Liver (tissue), 5 donors: ENCODE results near the gene RPUSD2. TPM values are rescaled to one million over a fixed set of nuclear protein-coding genes. Genes with fewer than 3 reads are reported as not detected.

Experiments used
- polyA plus RNA-seq, 2 donors: library from polyadenylated mRNA; stranded (reverse) in 1 of 2; unstranded in 1 of 2; fragments of 200-250 nt in 1 of 2; fragments of >200 nt in 1 of 2; fragmentation: Nextera tagmentation in 1 of 2; extraction: Ambion mirVana in 1 of 2; gene quantifications; one replicate each; pipeline versions ENCODE4 v1.2.1 to v1.2.3, GENCODE V29; 2013 to 2015
- small RNA-seq: library from RNA; depleted of rRNA; stranded (forward); fragments of <200 nt; gene quantifications from one replicate; pipeline ENCODE3, GENCODE V24; 2014
- total RNA-seq, 2 donors: library from RNA; depleted of rRNA; stranded (reverse); fragments of >200 nt; gene quantifications; one replicate each; pipeline ENCODE4 v1.2.3, GENCODE V29; 2014
- donor health status: healthy.
- donor health status: healthy.
- donor health status: healthy.

The RPUSD2 gene
- total and polyA plus RNA-seq, 4 donors, result 5.3 to 7.6 (median 6.6) TPM

Small RNA genes within 50 kb of the gene (small RNA-seq; reads per million reads assigned to genes)
- gene RF00017, result not detected
- gene RN7SL376P, result not detected
- gene RNU6-516P, result not detected

Other genes starting within 250 kb of the RPUSD2 start
- gene INAFM2, start 245.6 kb upstream of the RPUSD2 start, total RNA-seq, result 1 to 10 TPM; 4.8 to 5.7 TPM
- gene INAFM2, start 245.6 kb upstream of the RPUSD2 start, polyA plus RNA-seq, result 1 to 10 TPM; 3.3 to 4.0 TPM
- 1 to 10 TPM in 1 of 2 donors, under 1 TPM in 1; 0.61 to 4.4 TPM for gene CCDC9B, start 228.4 kb upstream of the RPUSD2 start, total RNA-seq
- under 1 TPM; 0.43 to 0.85 TPM for gene CCDC9B, start 228.4 kb upstream of the RPUSD2 start, polyA plus RNA-seq
- gene PHGR1, start 218.3 kb upstream of the RPUSD2 start, total RNA-seq, result under 1 TPM in 1 of 2 donors, not detected in 1; 0.33 TPM
- not detected for gene PHGR1, start 218.3 kb upstream of the RPUSD2 start, polyA plus RNA-seq
- under 1 TPM; under 0.01 TPM for gene DISP2, start 211.1 kb upstream of the RPUSD2 start, total RNA-seq
- gene DISP2, start 211.1 kb upstream of the RPUSD2 start, polyA plus RNA-seq, result under 1 TPM in 1 of 2 donors, not detected in 1; 0.23 TPM
- gene KNSTRN, start 186.6 kb upstream of the RPUSD2 start, total RNA-seq, result 10 to 100 TPM in 1 of 2 donors, 1 to 10 TPM in 1; 9.0 to 28.1 TPM
- gene KNSTRN, start 186.6 kb upstream of the RPUSD2 start, polyA plus RNA-seq, result 1 to 10 TPM; 3.4 to 8.8 TPM
- 10 to 100 TPM; 40.3 to 95.7 TPM for gene IVD, start 163.5 kb upstream of the RPUSD2 start, total RNA-seq
- 100 to 1,000 TPM in 1 of 2 donors, 10 to 100 TPM in 1; 93.0 to 156 TPM for gene IVD, start 163.5 kb upstream of the RPUSD2 start, polyA plus RNA-seq
- gene BAHD1, start 128.3 kb upstream of the RPUSD2 start, total RNA-seq, result 1 to 10 TPM; 6.3 to 7.0 TPM
- 1 to 10 TPM; 1.8 to 8.7 TPM for gene BAHD1, start 128.3 kb upstream of the RPUSD2 start, polyA plus RNA-seq
- 1 to 10 TPM; 2.9 to 3.3 TPM for gene CHST14, start 98.3 kb upstream of the RPUSD2 start, total RNA-seq
- 1 to 10 TPM; 2.3 to 5.3 TPM for gene CHST14, start 98.3 kb upstream of the RPUSD2 start, polyA plus RNA-seq
- gene CCDC32, start 4.3 kb upstream of the RPUSD2 start, total RNA-seq, result 10 to 100 TPM in 1 of 2 donors, 1 to 10 TPM in 1; 8.9 to 13.5 TPM
- gene CCDC32, start 4.3 kb upstream of the RPUSD2 start, polyA plus RNA-seq, result 1 to 10 TPM; 7.9 to 8.8 TPM
- gene KNL1, start 24.9 kb downstream of the RPUSD2 start, total RNA-seq, result 10 to 100 TPM in 1 of 2 donors, 1 to 10 TPM in 1; 3.5 to 38.5 TPM
- gene KNL1, start 24.9 kb downstream of the RPUSD2 start, polyA plus RNA-seq, result 1 to 10 TPM; 1.5 to 2.2 TPM
- 10 to 100 TPM in 1 of 2 donors, under 1 TPM in 1; 0.25 to 11.3 TPM for gene RAD51, start 125.9 kb downstream of the RPUSD2 start, total RNA-seq
- gene RAD51, start 125.9 kb downstream of the RPUSD2 start, polyA plus RNA-seq, result under 1 TPM; 0.51 to 0.87 TPM
- 10 to 100 TPM; 27.5 to 32.5 TPM for gene RMDN3, start 186.0 kb downstream of the RPUSD2 start, total RNA-seq
- gene RMDN3, start 186.0 kb downstream of the RPUSD2 start, polyA plus RNA-seq, result 10 to 100 TPM; 27.8 to 33.8 TPM
- gene GCHFR, start 194.8 kb downstream of the RPUSD2 start, total RNA-seq, result 10 to 100 TPM; 50.5 to 58.7 TPM
- gene GCHFR, start 194.8 kb downstream of the RPUSD2 start, polyA plus RNA-seq, result 100 to 1,000 TPM; 178 to 229 TPM
- under 1 TPM; 0.19 to 0.92 TPM for gene C15orf62, start 200.7 kb downstream of the RPUSD2 start, total RNA-seq
- gene C15orf62, start 200.7 kb downstream of the RPUSD2 start, polyA plus RNA-seq, result under 1 TPM; 0.43 to 0.75 TPM
- gene ZFYVE19, start 237.8 kb downstream of the RPUSD2 start, total RNA-seq, result 10 to 100 TPM; 10.4 to 41.2 TPM
- gene ZFYVE19, start 237.8 kb downstream of the RPUSD2 start, polyA plus RNA-seq, result 10 to 100 TPM; 18.4 to 21.0 TPM
- gene DNAJC17, start 238.2 kb downstream of the RPUSD2 start, total RNA-seq, result 10 to 100 TPM in 1 of 2 donors, 1 to 10 TPM in 1; 10.0 to 13.8 TPM
- 10 to 100 TPM; 25.9 to 32.5 TPM for gene DNAJC17, start 238.2 kb downstream of the RPUSD2 start, polyA plus RNA-seq